ENCODE measurements around the gene CCBE1. TPM values are rescaled to one million over a fixed set of nuclear protein-coding genes. Genes with fewer than 3 reads are reported as not detected.

Gene CCBE1
- total and polyA plus RNA-seq, 9 of the 15 experiments (the other 6 are each of a cell fraction or from before 2014, with no cell fraction given): 0.20 TPM; not detected in 8

- TF ChIP-seq CTCF (IDR thresholded peaks at IDR 0.05 in 2 of 3, conservative IDR thresholded peaks at IDR 0.05 in 1 of 3; ENCODE audit: insufficient read depth in 2 of 3, low read depth in 1 of 3, low read length in 3 of 3): no peak
Measured at GRCh38 chr18:59624369-59624765, 72.9 kb downstream of the CCBE1 start (continued).

GRCh38 chr18:59623456-59624368 lies 73.5 kb downstream of the CCBE1 start:
- no peaks in the 10 kb centered on the region for H3K9me1 ChIP-seq (ENCODE audit: control insufficient read depth, insufficient read depth, low read length)
- in situ Hi-C loops (cut with MboI): no loop called here
- POLR2A ChIA-PET: interaction anchor here (0.9 kb wide), 1 partner anchor 537 kb away, joined by 3 read pairs; no protein-coding TSS in a partner anchor
- no peak overlapping the region for H3K27ac ChIP-seq (ENCODE audit: extremely low read depth, low read depth, low read length)
- no peak overlapping the region for H3K4me3 ChIP-seq
- 2% methylated on average over 7 of the region's 10 CpGs for WGBS (ENCODE audit: insufficient coverage, low coverage, missing lambda C conversion rate)
- TF ChIP-seq CREM (IDR thresholded peaks at IDR 0.05; ENCODE audit: low read depth) (no peak), HOXB6 (CRISPR knock-in tag; IDR thresholded peaks at IDR 0.05; ENCODE audit: borderline replicate concordance) (no peak), NRF1 (conservative IDR thresholded peaks at IDR 0.05 in 1 of 2, IDR thresholded peaks at IDR 0.05 in 1 of 2) (no peak), ZNF354B (CRISPR knock-in tag; IDR thresholded peaks at IDR 0.05) (no peak), POLR3G (IDR thresholded peaks at IDR 0.05; ENCODE audit: extremely low read depth, insufficient read length, insufficient replicate concordance) (no peak)
- no peaks in the 10 kb centered on the region; a peak in 1 of 5 replicates for H3K27me3 ChIP-seq (ENCODE audit: control insufficient read depth in 2 of 2, insufficient read depth in 2 of 2, low read length in 2 of 2)
- no peak overlapping the region for H2AFZ ChIP-seq (ENCODE audit: low read depth, low read length)
- no peaks in the 10 kb centered on the region for H3K36me3 ChIP-seq (ENCODE audit: control insufficient read depth, insufficient read depth, low read length)
- CTCF ChIA-PET (ENCODE audit: low intra/inter-chr PET ratio): interaction anchor here (0.7 kb wide), 1 partner anchor 1180 kb away, joined by 5 read pairs; no protein-coding TSS in a partner anchor
- DNase-seq (ENCODE audit: extremely low read depth in 1 of 4, low spot score in 3 of 4): no peak
- no peaks in the 10 kb centered on the region for H3K4me1 ChIP-seq (replicated peaks in 1 of 2; ENCODE audit: control insufficient read depth in 2 of 2, insufficient read depth in 2 of 2, low read length in 2 of 2)
- BruUV-seq (replicated peaks): no TSS peak
- no peak overlapping the region for H3K4me2 ChIP-seq (ENCODE audit: insufficient read depth, low read length)
- H3K79me2 ChIP-seq (ENCODE audit: control insufficient read depth, insufficient read depth, low read length): no peaks in the 10 kb centered on the region
- ATAC-seq: no peak
- H3K9me3 ChIP-seq (replicated peaks; ENCODE audit: control insufficient read depth, insufficient read depth, low read depth, low read length): no peaks in the 10 kb centered on the region
- intact Hi-C loops (cut with micrococcal nuclease): no loop called here
- H4K20me1 ChIP-seq (replicated peaks; ENCODE audit: control insufficient read depth, insufficient read depth, low read length): no peaks in the 10 kb centered on the region
- H3K9ac ChIP-seq (ENCODE audit: insufficient read depth in 1 of 2, low read depth in 2 of 2, low read length in 2 of 2): no peak overlapping the region
- FAIRE-seq: no peak
